GM12801 (cell line): ENCODE data around the gene KDM5B.

Experiments used
- CTCF ChIP-seq: IDR thresholded peaks from one replicate; pipeline ENCODE4 v1.5.1; 2011; ENCODE audit warnings: control low read depth; ENCODE audit not compliant: insufficient read length; ENCODE audit errors: extremely low read depth

The KDM5B gene

DNA sequence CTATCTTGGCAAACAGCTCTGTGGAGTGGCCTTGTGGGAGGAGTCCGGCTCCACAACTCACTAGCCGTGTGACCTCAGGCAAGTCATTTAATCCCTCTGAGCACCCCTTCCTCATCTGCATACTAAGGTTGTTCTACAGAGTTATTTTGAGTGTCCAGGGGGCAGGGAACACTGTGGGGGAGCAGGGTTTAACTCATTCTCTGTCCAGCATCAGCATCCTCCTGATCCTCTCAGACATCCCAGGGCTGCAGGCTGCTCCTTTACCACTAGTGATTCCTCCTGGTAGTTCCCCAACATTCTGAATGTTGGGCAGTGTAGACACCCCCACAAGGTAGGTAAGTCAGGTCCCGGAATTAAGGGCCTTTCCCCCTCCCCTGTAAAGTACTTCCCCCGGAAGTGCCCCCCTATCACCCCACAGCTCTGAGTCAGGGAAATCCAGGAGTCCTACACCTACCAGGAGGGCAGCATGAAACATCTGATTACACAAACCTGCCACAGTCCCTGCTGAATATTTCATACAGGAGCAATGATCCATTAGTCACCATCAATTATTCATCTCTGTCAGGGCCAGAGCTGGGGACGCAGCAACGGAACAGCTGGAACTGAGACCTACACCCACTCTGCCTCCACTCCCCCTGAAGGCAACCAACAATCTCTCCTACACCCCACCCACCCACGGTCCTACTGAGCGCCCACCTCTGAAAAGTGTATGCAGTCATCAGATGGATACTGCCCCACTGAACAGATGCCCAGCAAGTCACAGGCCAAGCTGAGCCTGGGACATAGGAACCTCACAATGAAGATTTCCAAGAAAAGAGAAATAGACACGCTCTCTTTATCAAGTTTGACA, 118.5 kb downstream of the KDM5B start:
- no peak for TF ChIP-seq CTCF

DNA sequence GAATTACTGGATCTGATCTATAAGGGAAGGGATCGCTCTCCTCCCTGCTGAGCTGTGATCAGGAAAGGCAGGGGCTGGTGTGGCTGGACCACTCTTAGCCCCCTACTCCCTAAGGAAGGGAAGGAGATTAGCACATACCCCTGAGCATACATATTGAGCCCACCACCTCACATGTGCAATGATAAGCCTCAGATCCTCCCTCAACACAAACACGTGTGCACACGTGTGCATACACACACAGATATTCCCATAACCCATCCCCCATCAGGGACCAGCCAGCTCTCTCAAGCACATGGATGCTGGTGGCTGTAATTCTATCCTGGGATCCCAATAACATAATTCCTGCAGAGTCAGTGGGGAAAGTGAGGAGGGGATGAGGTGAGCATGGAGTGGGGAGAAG, 119.1 kb downstream of the KDM5B start:
- TF ChIP-seq CTCF: no peak

DNA sequence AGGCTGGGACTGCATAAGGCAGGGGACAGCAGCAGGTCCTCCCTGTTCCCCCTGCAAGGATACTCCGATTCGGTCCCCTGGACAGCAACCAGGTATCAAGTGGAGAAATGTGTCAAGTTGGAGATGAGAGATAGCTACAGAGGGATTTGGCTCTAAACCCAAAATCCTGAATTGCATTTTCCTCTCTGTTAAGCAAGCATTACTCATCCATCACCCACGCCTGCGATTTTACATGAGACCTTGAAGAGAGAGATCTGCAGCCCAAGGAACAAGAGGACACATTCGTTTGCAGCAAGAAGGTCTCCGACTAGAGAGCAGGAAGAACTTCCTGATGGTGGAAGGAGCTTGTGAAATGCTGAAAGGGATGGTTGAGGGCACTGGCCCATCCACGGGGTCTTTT, 119.8 kb downstream of the KDM5B start:
- TF ChIP-seq CTCF: no peak

DNA sequence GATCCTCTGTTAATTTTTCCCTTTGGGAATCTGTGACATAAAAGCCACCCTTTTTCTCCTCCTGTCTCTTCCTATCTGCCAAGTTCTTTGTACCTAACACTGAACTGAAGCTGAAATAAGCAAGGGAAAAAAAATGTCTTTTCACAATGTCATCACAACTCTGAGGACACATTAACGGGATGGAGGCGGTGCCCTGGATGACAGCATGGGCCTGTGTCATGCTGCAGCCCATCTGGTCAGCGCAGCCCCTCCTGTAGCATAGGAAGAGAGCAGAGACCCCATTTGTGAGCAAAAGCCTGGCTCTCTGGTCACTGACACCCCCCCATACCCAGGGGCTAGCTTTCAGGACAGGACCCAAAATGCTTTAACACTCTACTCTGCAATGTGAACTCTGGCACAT, 120.4 kb downstream of the KDM5B start:
- no peak for TF ChIP-seq CTCF

GRCh38 chr1:202687370-202687769, 120.9 kb downstream of the KDM5B start:
- TF ChIP-seq CTCF: no peak

DNA sequence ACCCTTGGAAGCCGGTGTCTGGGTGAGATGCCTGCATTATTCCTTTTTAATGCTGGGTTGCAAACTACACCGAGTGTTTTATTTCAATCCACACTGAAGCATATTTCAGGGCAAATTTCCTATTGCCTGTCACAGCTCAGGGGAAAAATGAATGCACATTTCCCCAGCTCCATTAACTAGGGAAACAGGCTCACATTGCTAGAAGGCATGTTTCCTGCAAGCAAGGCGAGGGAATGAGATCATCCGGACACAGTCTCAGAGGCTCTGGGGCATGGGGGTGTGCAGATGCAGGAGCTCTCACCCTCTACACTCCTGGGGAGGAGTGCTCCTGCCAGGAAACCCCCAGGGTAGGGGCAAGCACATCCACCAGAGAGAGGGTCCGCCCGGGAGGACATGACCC, 122.6 kb downstream of the KDM5B start:
- TF ChIP-seq CTCF: no peak

DNA sequence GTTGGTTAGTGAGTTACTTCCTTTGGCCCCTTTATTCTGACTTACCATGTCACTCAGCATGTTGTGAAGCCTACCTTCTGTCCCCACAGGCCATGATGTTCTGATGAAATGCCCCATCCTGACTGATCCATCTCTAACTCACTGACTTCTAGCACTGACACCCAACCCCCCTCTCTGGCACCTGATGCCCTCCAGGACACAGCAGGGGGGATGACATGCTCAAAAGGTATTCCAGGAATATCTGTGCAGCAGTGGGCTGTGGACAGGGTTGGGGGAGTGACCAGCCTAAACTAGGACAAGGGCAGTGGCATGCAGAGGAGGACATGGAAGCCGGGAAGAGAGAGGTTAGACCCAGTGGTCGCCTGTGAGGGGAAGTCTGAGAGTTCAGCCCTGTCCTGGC, 123.5 kb downstream of the KDM5B start:
- no peak for TF ChIP-seq CTCF
